Osteoblast (primary cell): ENCODE results near the gene OR1F1. TPM values are rescaled to one million over a fixed set of nuclear protein-coding genes. Genes with fewer than 3 reads are reported as not detected.

Experiments
- DNase-seq: peaks from one replicate; pipeline ENCODE4 v3.0.0; 2011; ENCODE audit warnings: low spot score, mixed read lengths; ENCODE audit not compliant: insufficient read length; ENCODE audit errors: missing footprints
- H2AFZ ChIP-seq: 2 replicates; pipeline ENCODE4 v1.6.0; 2011; ENCODE audit warnings: mild to moderate bottlenecking, low read length
- H3K27ac ChIP-seq: 2 replicates; pipeline ENCODE4 v1.5.1; 2011; ENCODE audit warnings: mild to moderate bottlenecking, low read depth, low read length, moderate library complexity
- H3K27me3 ChIP-seq: 2 replicates; pipeline ENCODE4 v1.6.0; 2012; ENCODE audit warnings: mild to moderate bottlenecking, control low read depth, inconsistent platforms, low read length, moderate library complexity; ENCODE audit not compliant: insufficient read depth
- H3K36me3 ChIP-seq: 2 replicates; pipeline ENCODE4 v1.5.1; 2011; ENCODE audit warnings: mild to moderate bottlenecking, low read length, control low read depth, moderate library complexity; ENCODE audit not compliant: insufficient read depth
- H3K4me1 ChIP-seq: 2 replicates; pipeline ENCODE4 v1.5.1; 2011; ENCODE audit warnings: mild to moderate bottlenecking, low read length, control low read depth, moderate library complexity; ENCODE audit not compliant: insufficient read depth
- H3K4me2 ChIP-seq: 2 replicates; pipeline ENCODE4 v1.6.0; 2011; ENCODE audit warnings: mild to moderate bottlenecking, low read length; ENCODE audit not compliant: insufficient read depth
- H3K4me3 ChIP-seq: fragments of 200-600 bp; sonication (generic); 3 replicates; pipeline ENCODE4 v1.5.1; 2012; ENCODE audit warnings: mild to moderate bottlenecking, low read length, inconsistent platforms; ENCODE audit not compliant: insufficient read depth
- H3K79me2 ChIP-seq: 2 replicates; pipeline ENCODE4 v1.6.0; 2012; ENCODE audit warnings: mild to moderate bottlenecking, low read length, control low read depth, inconsistent platforms; ENCODE audit not compliant: insufficient read depth
- H3K9me3 ChIP-seq: 2 replicates; pipeline ENCODE4 v1.5.1; 2011; ENCODE audit warnings: low read depth, low read length, control low read depth
- H4K20me1 ChIP-seq: 2 replicates; pipeline ENCODE4 v1.6.0; 2012; ENCODE audit warnings: mild to moderate bottlenecking, low read length, control low read depth; ENCODE audit not compliant: insufficient read depth
- total RNA-seq: library from RNA; depleted of rRNA; stranded (reverse); fragments of >200 nt; gene quantifications from 2 replicates; pipeline ENCODE4 v1.2.3, GENCODE V29; 2012
- TF ChIP-seq, protein P1 (sequence below): IDR thresholded peaks from 2 replicates; pipeline ENCODE4 v1.5.1; 2011; ENCODE audit warnings: mild to moderate bottlenecking, low read depth, low read length, moderate library complexity; ENCODE audit errors: extremely low read depth

OR1F1 gene
- total RNA-seq, 1 donor = 0.36 TPM

GRCh38 chr16:3171855-3172593 lies 16.0 kb upstream of the OR1F1 start:
- peak overlapping the region; percentile 9 for H3K4me2 ChIP-seq
- H4K20me1 ChIP-seq = no peaks in the 10 kb centered on the region
- H3K36me3 ChIP-seq = no peaks in the 10 kb centered on the region
- H3K27me3 ChIP-seq = peaks cover 55% of the 10 kb centered on the region
- no peaks in the 10 kb centered on the region for H3K79me2 ChIP-seq
- no peak overlapping the region for H3K27ac ChIP-seq
- no peak overlapping the region for H3K4me3 ChIP-seq
- DNase-seq = peak; percentile 93
- H3K9me3 ChIP-seq = no peaks in the 10 kb centered on the region
- no peak overlapping the region for H2AFZ ChIP-seq
- H3K4me1 ChIP-seq = no peaks in the 10 kb centered on the region
- TF ChIP-seq, protein P1, sequence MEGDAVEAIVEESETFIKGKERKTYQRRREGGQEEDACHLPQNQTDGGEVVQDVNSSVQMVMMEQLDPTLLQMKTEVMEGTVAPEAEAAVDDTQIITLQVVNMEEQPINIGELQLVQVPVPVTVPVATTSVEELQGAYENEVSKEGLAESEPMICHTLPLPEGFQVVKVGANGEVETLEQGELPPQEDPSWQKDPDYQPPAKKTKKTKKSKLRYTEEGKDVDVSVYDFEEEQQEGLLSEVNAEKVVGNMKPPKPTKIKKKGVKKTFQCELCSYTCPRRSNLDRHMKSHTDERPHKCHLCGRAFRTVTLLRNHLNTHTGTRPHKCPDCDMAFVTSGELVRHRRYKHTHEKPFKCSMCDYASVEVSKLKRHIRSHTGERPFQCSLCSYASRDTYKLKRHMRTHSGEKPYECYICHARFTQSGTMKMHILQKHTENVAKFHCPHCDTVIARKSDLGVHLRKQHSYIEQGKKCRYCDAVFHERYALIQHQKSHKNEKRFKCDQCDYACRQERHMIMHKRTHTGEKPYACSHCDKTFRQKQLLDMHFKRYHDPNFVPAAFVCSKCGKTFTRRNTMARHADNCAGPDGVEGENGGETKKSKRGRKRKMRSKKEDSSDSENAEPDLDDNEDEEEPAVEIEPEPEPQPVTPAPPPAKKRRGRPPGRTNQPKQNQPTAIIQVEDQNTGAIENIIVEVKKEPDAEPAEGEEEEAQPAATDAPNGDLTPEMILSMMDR = no peak

DNA sequence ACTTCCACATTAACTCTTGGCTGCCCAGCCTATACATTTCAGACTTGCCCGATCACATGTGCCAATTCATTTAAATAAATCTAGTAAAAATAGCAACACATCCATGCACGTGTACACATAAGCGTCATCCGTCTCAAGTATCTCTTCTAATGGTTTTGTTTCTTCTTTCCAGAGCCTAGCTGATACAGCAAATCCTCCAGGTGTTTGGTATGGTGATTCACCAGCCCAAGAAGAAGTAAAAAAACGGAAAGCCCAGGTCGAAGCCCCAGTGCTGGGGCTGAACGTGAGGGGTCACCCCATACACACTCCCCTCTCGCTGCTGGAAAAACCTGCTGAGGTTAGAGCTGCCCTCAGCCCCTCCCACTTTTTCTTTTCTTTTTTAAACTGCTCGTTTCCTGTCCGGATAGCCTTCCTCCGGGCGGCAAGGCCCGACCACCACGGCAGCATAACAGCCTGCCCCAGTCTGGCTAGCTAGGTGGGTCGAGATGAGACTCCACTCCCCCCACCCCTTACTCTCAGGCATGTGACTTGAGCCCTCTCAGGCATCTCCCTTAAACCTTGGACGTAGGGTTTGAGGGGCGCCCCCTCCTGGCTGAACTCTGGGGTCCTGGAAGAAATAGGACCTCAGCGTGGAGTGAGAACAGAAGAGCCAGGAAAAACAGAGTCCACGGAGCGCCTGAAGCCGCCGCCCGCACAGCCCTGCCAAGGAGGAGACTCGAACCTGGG lies 13.9 kb upstream of the OR1F1 start:
- TF ChIP-seq, protein P1 = peak; percentile 30
- H3K4me3 ChIP-seq = no peak overlapping the region
- H3K27me3 ChIP-seq = peaks cover 44% of the 10 kb centered on the region
- H3K9me3 ChIP-seq = no peaks in the 10 kb centered on the region
- H2AFZ ChIP-seq = no peak overlapping the region
- no peak overlapping the region for H3K27ac ChIP-seq
- no peaks in the 10 kb centered on the region for H3K36me3 ChIP-seq
- H4K20me1 ChIP-seq = no peaks in the 10 kb centered on the region
- H3K4me1 ChIP-seq = no peaks in the 10 kb centered on the region
- peak; percentile 81 for DNase-seq
- no peaks in the 10 kb centered on the region for H3K79me2 ChIP-seq
- no peak overlapping the region for H3K4me2 ChIP-seq

- DNase-seq = peak; percentile 23
- peaks cover 43% of the 10 kb centered on the region for H3K27me3 ChIP-seq
- no peaks in the 10 kb centered on the region for H3K9me3 ChIP-seq
- no peak overlapping the region for H3K4me3 ChIP-seq
- TF ChIP-seq, protein P1 = no peak
- H3K4me1 ChIP-seq = no peaks in the 10 kb centered on the region
- H3K4me2 ChIP-seq = peak overlapping the region; percentile 11
- H3K36me3 ChIP-seq = no peaks in the 10 kb centered on the region
- no peak overlapping the region for H2AFZ ChIP-seq
- H3K79me2 ChIP-seq = no peaks in the 10 kb centered on the region
- H3K27ac ChIP-seq = no peak overlapping the region
- no peaks in the 10 kb centered on the region for H4K20me1 ChIP-seq
Observed at GRCh38 chr16:3174618-3175148, 13.3 kb upstream of the OR1F1 start.
